Measurements from ENCODE around the gene BCL2L12.

BCL2L12 gene

GRCh38 chr19:49684251-49684982 is 18.7 kb downstream of the BCL2L12 start:
- no peak for DNase-seq (ENCODE audit: low read depth in 3 of 3, low spot score in 1 of 3)

DNA sequence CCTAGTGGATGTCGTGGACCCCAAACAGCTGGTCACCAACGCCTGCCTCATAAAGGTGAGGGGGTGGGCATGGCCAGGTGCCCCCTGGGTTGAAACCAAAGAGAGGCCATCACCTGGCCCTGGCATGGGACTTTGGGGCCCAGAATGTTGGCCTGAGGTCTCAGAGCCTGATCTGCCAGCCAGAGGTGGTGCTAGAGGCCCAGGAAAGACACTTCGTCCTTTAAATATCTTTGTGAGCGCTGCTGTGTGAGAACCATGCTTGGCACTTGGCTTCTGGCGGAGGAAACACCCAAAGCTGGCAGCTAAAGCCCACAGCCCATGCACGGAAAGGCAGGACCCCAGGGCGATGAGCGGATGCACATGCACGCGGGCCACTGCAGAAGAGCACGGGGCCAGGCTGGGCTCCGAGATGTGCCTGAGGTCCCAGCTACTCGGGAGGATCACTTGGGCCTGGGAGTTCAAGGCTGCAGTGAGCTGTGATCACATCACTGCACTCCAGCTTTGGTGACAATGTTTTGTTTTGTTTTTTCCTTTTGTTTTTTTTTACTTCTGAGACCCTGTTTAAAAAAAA is 19.3 kb downstream of the BCL2L12 start:
- no peak for DNase-seq (ENCODE audit: low read depth in 3 of 3, low spot score in 1 of 3)

GRCh38 chr19:49685845-49686332 is 20.2 kb downstream of the BCL2L12 start:
- DNase-seq (ENCODE audit: low read depth in 3 of 3, low spot score in 1 of 3): no peak

DNA sequence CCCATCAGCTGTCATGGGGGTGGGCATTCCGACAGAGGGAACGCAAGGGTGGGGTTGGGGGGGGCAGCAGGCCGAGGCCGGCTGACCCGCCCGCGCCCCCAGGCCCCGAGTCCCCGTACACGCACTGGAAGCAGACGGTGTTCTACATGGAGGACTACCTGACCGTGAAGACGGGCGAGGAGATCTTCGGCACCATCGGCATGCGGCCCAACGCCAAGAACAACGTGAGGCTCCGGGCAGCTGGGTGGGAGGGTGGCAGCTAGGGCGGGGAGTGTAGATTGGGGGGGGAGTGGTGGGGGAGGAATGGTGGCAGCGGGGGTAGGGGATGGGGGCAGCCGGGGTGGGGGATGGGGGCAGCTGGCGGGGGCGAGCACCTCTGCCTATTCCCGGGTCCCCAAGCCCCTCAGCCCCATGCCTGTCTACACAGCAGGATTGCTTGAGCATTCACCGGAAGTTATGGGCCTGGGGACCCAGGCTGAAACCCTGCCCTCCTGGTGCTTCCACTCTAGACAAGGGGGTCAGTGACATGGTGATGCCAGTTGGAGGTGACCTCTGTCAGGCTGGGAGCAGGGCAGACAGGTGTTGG is 20.9 kb downstream of the BCL2L12 start:
- no peak for DNase-seq (ENCODE audit: low read depth in 3 of 3, low spot score in 1 of 3)

GRCh38 chr19:49687150-49687549 is 21.4 kb downstream of the BCL2L12 start:
- DNase-seq (ENCODE audit: low read depth in 3 of 3, low spot score in 1 of 3): no peak

GRCh38 chr19:49687566-49688316 is 22.0 kb downstream of the BCL2L12 start:
- DNase-seq (ENCODE audit: low read depth in 3 of 3, low spot score in 1 of 3): no peak

DNA sequence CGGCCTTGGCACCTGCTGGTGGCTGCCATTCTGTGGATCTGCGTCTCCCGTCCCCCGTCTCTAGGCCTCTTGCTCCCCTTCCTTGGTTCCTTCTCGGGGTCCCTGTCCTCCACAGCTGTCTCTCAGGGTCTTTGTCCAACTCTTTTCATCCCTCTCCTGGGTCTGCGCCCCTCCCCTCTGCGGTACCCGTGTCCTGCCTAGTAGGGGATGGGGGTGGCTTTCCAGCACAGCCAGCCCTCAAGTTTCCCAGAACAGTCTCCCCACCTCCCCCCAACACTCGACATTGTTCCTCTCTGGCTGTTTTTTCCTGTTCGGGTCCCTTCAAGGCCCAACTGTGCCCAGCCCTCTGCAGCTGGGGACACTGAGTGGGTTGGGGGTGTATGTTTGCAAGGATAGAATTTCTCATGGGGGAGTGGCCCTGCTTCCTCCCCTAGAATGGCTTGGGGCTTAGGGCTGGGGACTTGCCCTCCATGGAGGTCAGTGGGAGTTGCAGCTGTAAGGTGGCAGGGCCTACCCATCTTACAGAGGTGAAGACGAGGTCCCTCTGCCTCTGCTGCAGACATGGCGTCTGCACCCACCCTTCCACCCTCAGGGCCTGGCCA is 22.9 kb downstream of the BCL2L12 start:
- no peak for DNase-seq (ENCODE audit: low read depth in 3 of 3, low spot score in 1 of 3)

DNA sequence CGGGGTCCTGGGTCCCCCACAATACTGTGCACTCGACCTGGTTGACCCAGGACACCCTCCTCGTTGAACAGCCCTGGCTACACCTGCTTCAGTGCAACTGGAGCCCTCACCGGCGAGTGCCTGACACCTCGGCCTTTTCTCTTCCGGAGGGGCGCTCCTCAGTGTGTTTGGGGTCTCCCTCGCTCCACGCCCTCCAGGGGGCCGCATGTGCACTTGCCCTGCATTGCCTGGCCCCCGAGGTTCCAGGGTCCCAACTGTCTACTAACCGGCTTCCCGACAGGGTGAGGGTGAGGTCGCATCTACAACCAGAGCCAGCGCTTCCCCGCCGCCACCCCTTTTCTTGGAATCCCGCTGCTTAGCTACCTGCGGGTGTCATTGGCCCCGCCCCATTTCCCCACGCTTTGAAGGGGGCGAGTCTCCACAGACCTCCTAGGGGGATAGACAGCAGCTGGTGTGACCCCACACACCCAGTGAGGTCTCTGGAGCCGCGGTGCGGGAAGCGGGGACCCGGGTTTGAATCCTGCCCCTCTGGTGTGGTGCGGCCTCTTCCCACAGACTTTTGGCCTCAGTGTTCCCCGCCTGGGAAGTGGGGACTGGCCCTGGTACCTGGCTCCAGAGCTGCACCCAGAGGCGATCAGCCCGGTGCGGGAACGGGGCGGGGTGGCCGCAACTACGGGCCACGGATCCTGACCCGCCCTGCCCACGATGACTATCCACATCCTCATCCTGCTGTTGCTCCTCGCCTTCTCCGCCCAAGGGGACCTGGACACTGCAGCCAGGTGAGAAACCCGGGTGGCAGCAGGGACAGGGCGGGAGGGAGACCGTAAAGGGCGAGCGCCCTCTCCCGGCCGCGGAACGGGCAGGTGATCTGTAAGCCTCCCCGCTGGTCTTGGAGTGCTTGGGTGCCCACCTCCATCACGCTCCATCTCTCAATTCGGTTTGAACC is 23.7 kb downstream of the BCL2L12 start, which contains the start of gene ADM5:
Gene ADM5 (plus strand): TSS at position 462 of the 946 bp plus-strand sequence. CDS start 244 bp downstream, at position 706.
- DNase-seq (ENCODE audit: low read depth in 3 of 3, low spot score in 1 of 3): no peak

- DNase-seq (ENCODE audit: low read depth in 3 of 3, low spot score in 1 of 3): no peak
These were observed 24.4 kb downstream of the BCL2L12 start for GRCh38 chr19:49690079-49690655.

DNA sequence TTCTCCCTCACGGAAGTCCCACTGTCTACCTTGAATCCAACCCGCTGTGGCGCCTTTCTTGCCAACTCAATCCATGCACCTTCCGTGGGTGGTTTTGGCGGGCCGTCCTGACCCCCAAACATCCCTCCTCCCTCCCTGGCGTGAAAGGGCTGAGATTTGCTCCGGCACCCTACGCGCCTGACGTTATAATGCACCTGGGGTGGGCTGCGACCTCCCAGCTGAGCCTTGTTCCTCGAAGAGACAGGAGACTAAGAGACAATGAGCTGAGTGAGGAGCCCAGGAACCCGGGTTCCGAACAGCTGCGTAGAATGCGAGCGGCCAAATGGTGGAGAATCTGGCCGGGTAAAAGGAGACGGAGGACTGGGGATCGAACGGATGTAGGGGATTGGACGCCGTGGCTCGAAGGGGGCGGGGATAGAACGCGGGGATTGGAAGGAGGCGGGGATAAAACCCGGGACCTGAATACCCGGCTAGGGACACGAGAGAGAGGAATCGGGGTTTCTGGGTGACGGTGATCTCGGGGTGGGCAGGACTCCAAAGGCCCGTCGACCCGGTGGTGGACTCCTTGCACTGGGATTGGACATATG is 25.0 kb downstream of the BCL2L12 start, which contains the start of gene CPT1C:
Gene CPT1C (plus strand): TSS at position 461 of the 587 bp plus-strand sequence. CDS start 1,137 bp downstream, outside the sequence.
- no peak for DNase-seq (ENCODE audit: low read depth in 3 of 3, low spot score in 1 of 3)

- no peak for DNase-seq (ENCODE audit: low read depth in 3 of 3, low spot score in 1 of 3)
These were observed 25.8 kb downstream of the BCL2L12 start for GRCh38 chr19:49691243-49692146.

- DNase-seq (ENCODE audit: low read depth in 3 of 3, low spot score in 1 of 3): no peak
These were observed 26.4 kb downstream of the BCL2L12 start for GRCh38 chr19:49692147-49692506.

DNA sequence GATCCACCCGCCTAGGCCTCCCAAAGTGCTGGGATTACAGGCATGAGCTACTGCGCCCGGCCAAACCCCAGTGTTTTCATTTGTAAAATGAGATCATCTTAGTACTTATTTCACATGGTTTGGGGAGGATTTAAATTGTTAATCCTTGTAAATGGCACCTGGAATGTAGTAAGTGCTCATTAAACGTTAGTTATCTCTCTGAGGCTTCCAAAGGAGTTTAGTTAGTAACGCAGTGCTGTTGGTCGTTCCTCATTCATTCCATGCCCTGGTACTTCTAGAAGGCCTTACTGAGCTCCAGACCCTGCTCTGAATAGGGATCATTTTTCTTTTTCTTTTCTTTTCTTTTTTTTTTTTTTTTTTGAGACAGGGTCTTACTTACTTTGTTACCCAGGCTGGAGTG is 30.4 kb downstream of the BCL2L12 start:
- DNase-seq (ENCODE audit: low read depth in 3 of 3, low spot score in 1 of 3): no peak

GRCh38 chr19:49696865-49697264 is 31.1 kb downstream of the BCL2L12 start:
- DNase-seq (ENCODE audit: low read depth in 3 of 3, low spot score in 1 of 3): no peak

- no peak for DNase-seq (ENCODE audit: low read depth in 3 of 3, low spot score in 1 of 3)
These were observed 33.6 kb downstream of the BCL2L12 start for GRCh38 chr19:49699364-49699763.

DNA sequence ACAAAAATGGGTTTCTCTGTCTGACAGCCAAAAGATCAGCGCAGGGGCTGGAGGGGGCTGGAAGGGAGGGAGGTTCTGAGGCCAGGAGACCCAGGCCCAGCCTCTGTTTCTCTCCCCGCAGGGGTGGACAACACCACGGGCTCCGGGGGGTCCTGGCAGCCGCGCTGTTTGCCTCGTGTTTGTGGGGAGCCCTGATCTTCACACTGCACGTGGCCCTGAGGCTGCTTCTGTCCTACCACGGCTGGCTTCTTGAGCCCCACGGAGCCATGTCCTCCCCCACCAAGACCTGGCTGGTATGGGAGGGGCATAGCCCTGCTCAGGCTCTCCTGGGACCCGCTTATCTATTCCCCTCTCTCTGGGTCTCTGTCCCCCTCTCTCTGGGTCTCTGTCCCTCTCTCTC is 34.8 kb downstream of the BCL2L12 start:
- no peak for DNase-seq (ENCODE audit: low read depth in 3 of 3, low spot score in 1 of 3)

GRCh38 chr19:49701271-49701786 is 35.6 kb downstream of the BCL2L12 start:
- DNase-seq (ENCODE audit: low read depth in 3 of 3, low spot score in 1 of 3): no peak
